Inflammatory macrophage treated with lipopolysaccharide for 1 hour (primary cell): ENCODE data around the gene DCD.
"Not testable (repeated sequence)": the region's sequence is repeated elsewhere in the genome, so short reads cannot be mapped to it uniquely, and the experiment has no call there.

ENCODE experiments used
- DNase-seq, 2 donors: peaks; one replicate each; pipeline ENCODE4 v3.0.0-alpha.2; 2020 to 2022

DCD gene

GRCh38 chr12:54653025-54653424 lies 4.9 kb upstream of the DCD start:
- DNase-seq, result no peak

GRCh38 chr12:54650889-54651288 lies 2.7 kb upstream of the DCD start:
- no peak for DNase-seq

- no peak for DNase-seq
These were observed 2.2 kb upstream of the DCD start for GRCh38 chr12:54650409-54650808.

- DNase-seq, result no peak
These were observed 1.7 kb upstream of the DCD start for GRCh38 chr12:54649825-54650224.

GRCh38 chr12:54641554-54641953 lies 6.6 kb downstream of the DCD start:
- DNase-seq, result peak in 1 of 2 donors; percentile 11

GRCh38 chr12:54641089-54641488 lies 7.1 kb downstream of the DCD start:
- no peak for DNase-seq

GRCh38 chr12:54639112-54639511 lies 9.1 kb downstream of the DCD start:
- DNase-seq, result not testable (repeated sequence)

- DNase-seq, result no peak
These were observed 13.4 kb downstream of the DCD start, which contains the start of gene LACRT for GRCh38 chr12:54634795-54635194. Gene LACRT (minus strand): TSS chr12:54634895. CDS start chr12:54634841, 54 bp downstream.

GRCh38 chr12:54631988-54632728 lies 16.0 kb downstream of the DCD start:
- no peak for DNase-seq

- DNase-seq, result no peak
These were observed 16.6 kb downstream of the DCD start for GRCh38 chr12:54631551-54631950.

- DNase-seq, result no peak
These were observed 18.2 kb downstream of the DCD start for GRCh38 chr12:54629925-54630324.

- DNase-seq, result no peak
These were observed 19.8 kb downstream of the DCD start for GRCh38 chr12:54628186-54628846.

- DNase-seq, result no peak
These were observed 20.9 kb downstream of the DCD start for GRCh38 chr12:54627304-54627703.

- DNase-seq, result no peak
These were observed 22.6 kb downstream of the DCD start for GRCh38 chr12:54625598-54625997.

GRCh38 chr12:54624315-54625279 lies 23.6 kb downstream of the DCD start:
- DNase-seq, result no peak

- DNase-seq, result peak in 1 of 2 donors; percentile 21
These were observed 25.5 kb downstream of the DCD start for GRCh38 chr12:54622463-54623183.

- DNase-seq, result no peak
These were observed 31.1 kb downstream of the DCD start for GRCh38 chr12:54616933-54617680.

GRCh38 chr12:54612225-54612750 lies 35.9 kb downstream of the DCD start:
- no peak for DNase-seq

- DNase-seq, result no peak
These were observed 36.4 kb downstream of the DCD start for GRCh38 chr12:54611715-54612149.

GRCh38 chr12:54608769-54609168 lies 39.4 kb downstream of the DCD start:
- no peak for DNase-seq

GRCh38 chr12:54608156-54608555 lies 40.0 kb downstream of the DCD start:
- no peak for DNase-seq
